ELF-1 (cell line): ENCODE results near the gene BAIAP2.

ENCODE experiments used
- DNase-seq: peaks from one replicate; pipeline ENCODE4 v3.0.0-alpha.2; 2016; ENCODE audit warnings: low read depth, low spot score

The BAIAP2 gene

DNA sequence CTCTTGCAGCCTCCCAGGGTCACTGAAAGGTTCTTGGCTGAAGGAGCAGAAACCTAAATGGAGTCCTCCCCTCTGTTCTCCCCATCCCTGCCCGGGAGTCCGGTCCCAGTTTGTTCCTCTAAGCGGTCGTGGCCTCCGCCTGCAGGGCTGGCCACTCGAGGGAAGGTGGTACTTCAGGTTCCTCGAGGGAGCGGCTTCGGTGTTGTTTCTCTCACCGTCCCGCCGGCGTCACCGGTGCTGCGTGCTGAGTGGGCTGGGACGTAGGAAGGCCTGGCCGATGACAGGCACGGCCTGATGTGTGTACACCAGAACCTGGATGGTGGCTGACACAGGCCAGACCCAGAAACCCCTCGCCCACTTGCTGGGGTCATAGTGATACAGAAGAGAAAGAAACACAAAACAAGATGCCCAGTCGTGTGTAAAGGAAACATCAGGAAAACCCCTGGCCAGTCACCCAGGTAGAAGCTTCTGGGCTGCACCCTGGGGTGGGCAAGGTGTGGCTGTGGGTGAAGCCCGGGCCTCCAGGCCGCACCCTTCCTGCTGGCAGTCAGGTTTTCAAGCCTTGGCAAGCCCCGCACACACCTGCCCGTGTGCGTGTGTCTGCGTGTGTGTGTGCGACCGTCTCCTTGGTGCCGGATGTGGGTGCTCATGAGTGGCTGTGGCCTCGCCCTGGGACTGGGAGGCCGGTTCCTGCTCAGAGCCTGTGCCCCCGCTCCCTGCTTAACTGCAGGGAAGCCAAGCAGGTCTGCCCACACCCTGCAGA, 52.0 kb downstream of the BAIAP2 start:
- no peak for DNase-seq

DNA sequence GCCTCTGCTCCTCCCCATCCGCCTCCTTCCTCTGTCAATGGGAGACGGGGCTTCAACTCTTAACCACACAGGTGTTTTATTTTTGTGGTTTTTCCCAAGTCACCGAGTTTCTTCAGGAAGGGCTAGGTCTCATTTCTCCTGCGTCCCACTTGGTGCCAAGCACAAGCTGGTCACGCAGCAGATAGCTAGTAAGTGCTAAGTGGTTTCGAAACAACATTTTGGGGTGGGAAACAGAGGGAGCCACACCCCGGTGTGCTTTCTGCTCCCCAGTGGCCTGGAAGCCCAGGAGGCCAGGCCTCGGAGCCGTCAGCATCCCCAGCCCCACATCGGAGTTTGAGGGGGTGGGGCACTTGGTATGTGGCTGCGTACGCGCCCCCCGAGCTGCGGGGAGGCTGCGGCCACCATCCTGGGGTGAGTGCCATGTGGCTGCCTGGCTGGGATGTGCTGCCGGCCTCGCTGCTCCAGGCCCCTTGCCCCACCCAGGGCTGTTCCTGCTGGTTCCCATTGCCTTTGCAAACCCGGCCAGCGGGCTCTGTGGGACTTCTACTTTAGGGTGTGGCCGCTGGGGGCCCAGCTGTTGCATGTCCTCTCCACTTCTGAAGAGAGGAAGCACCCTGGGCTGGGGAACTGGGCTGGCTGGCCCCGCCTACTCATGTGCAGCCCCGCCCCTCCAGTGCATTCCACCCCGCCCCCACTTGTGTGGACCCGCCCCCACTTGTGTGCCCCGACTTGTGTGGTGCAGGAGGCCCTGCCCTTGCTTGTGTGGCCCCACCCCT, 55.6 kb downstream of the BAIAP2 start:
- DNase-seq: peak; percentile 60

DNA sequence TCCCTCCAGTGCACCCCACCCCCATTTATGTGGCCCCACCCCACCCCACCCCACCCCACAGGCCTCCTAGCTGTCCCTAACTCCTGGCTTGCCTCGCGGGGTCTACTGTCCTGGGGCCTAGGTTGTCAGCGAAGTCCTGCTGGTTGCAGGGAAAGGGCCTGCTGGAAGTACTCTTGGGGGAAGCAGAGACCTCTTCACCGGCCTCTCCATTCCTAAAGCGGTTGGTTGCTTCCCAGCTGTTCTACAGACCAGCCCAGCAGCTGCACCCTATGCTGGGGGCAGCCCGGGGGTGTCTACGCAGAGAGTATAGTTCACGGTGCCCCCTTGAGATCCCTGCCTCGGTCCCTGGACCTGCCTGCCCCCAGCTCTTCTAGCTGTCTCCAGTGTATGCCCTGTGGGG, 56.2 kb downstream of the BAIAP2 start:
- DNase-seq: no peak

DNA sequence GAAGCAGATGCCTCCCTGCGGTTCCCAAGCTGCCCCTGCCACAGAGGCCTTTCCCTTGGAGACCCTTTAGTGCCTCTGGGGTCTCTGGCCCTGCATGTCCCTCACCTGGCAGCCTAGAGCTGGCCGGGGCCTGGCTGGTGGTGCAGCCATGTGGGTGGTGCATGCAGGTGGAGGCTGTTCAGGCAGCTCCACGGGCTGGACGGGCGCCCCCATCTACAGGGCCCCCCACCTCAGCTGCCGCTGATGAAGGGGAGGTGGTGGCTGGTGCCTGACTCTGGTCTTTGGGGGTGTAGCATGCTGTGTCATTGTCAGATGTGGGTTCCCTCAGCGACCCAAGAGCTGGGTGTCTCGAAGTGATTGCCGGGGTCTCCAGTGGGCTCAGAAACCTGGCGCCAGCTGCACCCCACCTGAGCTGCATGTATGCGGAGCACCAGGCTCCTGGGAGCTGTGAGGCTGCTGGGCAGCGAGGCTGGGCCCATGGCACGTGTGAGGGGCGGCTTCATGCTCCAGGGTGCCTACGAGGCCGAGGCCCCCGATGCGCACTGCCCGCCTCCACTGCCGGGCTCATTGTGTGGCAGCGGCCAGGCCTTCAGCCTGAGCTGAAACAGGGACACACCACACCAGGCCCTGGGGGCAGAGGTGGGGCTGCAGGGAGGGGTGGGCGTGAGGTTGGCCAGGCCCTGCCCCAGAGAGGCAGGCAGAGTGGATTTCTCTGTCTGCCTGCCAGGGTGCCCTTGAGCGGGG, 57.0 kb downstream of the BAIAP2 start:
- DNase-seq: peak; percentile 66

DNA sequence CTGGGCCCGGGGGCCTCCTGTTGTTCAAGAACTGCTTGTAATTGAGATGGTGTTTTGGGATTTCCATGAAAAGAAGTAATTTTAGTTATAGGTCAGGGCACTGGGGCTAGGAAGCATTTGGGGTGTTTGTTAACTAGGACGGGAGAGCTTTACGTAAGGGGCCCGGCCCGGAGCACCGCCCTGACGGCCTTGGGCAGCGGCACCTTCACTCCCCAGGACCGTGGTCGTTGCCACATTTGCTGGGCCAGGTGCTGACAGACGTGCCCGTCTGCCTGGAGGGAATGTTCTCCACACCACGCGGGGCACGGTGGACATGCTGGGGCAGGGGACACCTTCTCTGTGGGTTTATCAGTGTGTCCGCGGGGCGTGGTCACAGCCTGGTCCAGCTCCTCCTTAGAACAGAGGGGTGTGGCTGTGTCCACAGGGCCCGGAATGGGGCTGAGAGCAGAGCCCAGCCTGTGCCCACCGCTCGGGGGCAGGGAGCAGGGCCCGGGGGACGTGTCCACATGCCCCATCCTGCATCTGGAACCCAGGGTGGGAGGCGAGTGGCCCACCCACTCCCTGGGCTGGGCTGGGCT, 57.7 kb downstream of the BAIAP2 start:
- DNase-seq: no peak

DNA sequence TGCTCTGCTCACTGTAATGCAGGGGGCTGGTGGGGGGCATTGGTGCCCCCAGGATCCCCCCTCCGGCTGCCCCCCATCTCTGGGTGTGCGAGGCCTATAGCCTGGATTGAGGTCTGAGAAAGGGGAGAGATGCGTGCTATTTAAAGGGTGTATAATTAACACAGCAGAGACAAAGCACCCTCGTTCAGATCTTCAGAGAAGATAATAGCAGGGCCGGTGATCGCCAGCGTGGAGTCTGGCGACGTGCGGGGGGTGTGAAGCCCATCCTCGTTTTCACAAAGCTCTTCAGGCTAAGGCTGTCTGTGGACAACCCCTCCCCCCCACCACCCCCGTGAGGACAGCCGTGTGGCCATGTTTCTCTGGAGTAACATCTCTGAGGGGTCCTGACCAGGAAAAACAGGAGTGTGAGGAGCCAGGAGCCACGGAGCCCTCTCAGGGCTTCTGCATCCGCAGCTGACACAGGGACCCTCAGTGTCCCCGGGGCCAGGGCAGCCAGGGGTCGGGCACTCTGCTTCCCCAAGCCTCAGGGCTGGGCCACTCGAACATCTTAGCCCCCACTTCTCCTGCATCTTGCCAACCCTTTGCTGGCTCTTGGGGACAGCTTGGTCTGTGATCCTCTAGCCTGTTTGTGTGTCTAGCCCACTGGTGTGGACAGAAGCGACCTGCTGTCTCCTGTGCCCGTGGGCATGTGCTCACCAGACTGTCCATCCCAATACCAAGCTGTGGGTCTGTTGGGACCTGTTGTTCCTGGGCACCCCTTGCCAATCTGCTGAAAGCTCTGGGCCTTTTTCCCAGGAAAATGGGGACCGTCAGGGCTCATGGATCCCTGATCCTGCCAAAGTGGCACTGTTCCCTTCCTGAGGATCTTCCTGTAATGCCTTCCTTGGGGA, 58.9 kb downstream of the BAIAP2 start:
- DNase-seq: no peak

DNA sequence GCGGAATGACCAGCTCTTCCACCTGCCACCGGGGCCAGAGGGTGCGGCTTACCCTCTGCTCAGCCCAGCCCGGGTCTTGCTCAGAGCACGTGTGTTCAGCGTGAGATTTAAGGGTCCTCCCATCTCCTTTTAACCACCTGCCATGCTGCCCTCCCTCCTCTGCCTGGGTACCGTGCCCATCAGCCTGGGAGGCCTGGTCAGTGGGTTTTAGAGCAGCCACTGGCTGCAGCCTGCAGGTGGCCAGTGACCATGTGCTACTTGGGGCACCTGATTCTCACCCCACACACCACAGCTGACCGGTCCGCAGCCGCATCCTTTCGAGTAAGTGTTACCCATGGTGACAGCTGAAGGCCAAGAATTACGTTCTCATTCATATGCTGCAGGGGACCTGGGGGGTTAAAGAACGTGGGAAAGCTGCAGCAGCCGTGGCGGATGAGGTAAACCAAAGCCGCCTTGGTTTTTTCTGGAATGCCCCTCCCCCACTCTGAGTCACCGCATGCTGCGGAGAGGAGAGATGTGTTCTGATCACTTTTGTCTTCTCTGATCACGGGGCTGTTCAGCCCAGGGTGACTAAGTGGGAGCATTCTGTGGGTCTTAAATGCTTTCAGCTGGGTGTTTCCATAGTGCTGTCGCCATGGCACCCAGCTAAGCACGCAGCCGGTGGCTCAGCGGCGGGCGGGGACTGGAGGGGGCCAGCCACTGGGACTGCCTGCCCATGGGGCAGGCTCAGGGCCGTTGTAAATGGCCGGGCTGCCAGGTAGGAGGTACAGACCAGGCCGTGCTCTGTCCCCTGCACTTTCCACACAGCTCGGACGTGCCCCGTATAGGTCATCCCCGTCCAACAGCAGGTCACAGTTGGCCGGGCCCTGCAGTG, 59.8 kb downstream of the BAIAP2 start:
- peak; percentile 95 for DNase-seq

DNA sequence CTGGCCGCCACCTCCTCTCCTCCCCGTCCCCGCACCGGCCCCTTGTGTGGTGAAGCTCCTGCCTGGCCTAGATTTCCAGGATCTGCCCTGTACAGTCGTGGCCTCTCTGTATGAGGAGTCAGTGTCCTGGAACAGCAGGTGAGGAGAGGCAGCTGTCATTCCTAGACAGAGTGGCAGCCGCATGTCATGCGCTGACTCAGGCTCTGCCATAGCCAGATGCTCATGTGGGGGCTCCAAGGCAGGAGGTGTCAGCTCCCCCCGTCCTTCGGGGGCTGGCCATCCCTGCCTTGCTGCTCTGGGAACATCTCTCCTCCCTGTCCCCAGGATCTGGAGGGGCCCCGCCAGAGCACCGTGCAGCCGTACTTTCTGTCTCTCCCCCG, 60.4 kb downstream of the BAIAP2 start:
- no peak for DNase-seq

DNA sequence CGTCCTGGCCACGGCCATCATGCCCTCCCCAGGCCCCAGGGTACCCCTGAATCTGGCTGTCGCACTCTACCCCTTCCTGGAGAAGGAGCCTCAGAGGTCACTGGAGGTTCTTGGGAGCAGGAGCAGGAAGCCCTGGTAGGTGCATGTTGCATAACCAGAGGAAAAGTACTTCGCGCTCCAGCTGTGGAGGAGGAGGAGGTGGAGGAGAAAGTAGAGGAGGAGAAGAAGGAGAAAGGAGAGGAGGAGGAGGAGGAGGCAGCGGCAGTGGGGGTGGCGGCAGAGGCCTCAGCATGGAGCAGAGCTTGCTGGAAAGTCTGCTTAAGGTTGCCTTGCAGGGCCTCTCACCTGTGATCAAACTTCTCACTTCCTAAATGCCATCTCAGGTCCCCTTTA, 61.8 kb downstream of the BAIAP2 start:
- no peak for DNase-seq

DNA sequence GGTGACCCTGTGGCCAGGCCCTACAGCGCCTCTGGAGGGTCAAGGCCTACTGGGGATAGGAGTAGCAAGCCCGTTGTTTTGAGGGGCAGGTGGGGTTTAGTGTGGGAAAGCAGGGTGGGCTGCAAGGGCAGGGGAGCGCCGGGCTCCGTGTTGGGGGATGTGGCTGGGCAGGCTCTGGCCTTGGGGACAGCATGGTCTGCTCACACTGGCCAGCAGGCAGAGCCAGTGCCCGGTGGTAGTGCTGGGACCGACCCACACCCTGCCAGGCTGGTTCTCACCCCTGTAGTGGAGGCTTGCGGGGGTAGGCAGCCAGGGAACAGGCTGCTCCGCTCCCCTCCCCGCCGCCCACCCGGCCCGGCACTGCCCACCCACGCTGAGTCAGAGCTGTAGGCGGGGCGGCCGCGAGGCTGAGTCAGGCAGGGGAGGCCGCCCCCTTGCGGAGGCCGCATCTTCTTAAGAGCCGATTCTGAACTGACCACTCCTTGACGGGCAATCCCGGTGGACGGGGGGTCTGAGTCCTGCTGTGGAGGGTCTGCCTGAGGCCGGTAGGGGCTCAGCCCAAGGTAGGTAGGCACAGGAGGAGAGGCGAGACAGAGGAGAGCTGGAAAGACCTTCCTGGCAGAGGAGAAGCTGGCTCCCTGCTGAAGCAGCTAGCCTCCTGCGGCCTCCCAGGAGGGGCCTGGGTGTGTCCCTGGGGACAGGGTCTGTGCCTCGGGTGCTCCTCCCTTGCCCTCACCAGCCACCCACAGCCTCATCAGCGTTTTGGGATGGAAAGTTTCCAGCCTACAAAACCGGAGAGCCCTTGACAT, 62.4 kb downstream of the BAIAP2 start:
- DNase-seq: peak; percentile 83

DNA sequence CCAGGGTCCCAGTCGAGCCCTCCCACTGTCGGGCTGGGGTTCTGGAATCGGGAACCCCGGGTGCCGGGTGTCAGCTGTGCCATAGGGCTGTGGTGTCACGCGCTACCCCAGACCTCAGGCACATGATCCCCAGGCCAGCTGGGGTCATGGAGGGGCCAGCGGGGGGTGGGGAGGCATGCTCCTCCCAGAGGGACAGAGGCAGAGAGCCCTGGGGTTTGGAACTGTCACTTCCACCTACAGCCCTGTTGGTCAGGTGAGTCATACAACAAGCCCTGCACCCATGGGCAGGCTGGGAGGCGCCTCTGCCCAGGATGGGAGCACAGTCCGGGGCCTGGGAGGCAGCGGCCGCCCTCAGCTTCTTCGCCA, 63.0 kb downstream of the BAIAP2 start:
- no peak for DNase-seq

DNA sequence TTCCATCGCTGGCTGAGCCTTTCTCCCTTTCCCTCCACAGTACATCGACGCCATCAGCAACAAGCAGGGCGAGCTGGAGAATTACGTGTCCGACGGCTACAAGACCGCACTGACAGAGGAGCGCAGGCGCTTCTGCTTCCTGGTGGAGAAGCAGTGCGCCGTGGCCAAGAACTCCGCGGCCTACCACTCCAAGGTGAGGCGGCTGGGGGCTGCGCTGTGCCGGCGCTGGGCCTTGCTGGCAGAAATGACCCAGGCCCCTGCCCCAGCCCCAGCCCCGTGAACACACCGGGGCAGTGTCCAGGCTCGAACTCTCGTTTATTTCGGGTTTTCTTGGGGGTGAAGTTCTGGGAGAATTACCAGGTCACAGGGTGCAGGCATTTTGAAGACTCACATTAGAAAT, 64.9 kb downstream of the BAIAP2 start:
- no peak for DNase-seq

DNA sequence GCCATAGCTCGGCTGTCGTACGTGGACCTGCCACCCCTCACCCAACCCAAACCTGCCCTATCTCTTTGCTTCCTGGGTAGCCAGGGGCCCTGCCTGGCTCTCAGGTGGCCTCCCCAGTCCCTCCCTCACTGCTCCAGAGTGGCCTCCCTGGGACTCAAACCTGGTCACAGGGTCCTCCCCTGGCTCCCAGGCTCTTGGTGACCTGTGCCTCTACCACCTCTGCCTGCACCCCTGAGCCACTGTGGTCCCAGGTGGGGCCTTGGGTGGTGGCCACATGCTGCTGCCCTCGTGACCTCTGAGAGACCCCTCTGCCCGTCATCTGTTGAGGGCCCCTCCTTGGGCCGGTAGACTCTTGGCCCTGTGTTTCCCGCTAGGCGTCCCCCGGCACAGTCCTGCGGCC, 65.7 kb downstream of the BAIAP2 start:
- no peak for DNase-seq

DNA sequence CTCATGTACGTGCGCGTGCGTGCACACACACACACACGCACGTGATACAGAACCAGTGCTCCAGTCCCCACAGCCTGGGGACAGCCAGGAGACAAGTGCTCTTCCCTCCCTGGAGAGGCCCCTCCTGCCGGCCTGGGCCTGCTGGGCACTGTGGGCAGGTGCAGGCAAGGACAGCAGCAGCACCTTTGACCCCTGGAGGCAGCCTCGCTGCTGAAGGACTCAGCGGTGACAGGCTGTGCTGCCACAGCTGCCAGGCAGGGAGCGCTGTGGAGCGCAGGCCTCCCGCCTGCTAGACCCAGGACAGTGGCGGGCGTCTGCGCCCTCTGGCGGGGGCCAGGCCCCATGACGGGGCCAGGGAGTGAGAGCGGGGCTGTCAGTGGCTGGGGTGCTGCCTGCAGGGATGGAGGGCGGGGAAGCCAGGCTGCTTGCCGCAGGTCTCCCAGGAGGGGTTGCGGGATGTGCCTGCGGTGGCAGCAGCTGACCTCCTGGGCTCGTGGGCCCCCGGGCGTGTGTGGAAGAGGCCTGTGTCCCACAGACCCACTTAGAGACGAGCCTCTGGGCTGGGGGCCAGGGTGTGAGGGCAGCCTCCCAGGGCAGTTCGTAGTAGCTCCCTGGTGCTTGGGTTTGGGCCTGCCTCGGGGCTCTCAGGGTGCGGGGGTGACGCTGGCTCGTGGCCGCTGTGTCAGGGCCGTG, 66.8 kb downstream of the BAIAP2 start:
- peak; percentile 98 for DNase-seq

DNA sequence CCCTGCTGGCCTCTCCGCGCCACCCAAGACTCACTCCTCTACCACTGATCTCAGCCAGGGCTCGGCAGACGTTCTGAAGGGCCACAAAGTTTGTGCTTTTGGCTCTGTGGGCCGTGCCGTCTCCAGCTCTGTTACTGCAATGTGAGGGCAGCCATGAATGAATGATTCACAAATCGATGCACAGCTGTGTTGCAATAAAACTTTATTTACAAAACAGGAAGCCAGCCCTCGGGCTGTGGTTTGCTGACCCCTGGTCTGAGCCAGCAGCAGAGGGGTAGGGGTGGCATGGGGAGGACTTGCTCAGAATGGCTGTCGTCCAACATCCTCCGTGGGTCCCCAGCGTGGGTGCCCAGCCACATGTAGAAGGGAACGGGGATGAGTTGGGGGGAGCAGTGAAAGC, 67.4 kb downstream of the BAIAP2 start:
- no peak for DNase-seq

DNA sequence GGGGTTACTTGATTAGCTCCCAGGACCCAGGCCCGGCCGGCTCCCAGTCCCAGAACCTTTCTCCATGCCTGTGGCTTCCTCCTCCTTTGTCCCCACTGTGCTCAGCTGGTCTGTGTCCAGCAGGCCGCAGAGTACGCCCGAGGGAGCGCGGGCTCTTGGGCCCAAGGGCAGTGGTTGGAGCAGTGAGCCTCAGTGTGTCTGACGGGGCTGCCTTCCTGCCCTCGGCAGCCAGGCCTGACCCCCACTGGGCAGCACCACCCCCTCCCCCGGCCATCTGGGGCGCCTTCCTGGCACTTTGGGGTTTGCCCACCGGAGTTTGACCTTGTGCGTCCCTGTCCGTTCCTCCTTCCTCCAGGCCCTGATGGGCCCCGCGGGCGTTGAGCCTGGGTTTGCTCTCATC, 67.9 kb downstream of the BAIAP2 start:
- no peak for DNase-seq

DNA sequence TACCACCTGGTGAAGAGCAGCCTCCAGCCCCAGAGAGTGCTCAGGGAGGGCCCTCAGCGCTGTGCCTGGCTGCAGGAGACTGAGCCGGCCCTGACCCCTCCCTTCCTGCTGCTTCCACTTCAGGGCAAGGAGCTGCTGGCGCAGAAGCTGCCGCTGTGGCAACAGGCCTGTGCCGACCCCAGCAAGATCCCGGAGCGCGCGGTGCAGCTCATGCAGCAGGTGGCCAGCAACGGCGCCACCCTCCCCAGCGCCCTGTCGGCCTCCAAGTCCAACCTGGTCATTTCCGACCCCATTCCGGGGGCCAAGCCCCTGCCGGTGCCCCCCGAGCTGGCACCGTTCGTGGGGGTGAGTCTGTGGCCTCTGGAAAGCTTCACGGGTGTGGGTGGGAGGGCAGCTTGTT, 68.4 kb downstream of the BAIAP2 start:
- no peak for DNase-seq

DNA sequence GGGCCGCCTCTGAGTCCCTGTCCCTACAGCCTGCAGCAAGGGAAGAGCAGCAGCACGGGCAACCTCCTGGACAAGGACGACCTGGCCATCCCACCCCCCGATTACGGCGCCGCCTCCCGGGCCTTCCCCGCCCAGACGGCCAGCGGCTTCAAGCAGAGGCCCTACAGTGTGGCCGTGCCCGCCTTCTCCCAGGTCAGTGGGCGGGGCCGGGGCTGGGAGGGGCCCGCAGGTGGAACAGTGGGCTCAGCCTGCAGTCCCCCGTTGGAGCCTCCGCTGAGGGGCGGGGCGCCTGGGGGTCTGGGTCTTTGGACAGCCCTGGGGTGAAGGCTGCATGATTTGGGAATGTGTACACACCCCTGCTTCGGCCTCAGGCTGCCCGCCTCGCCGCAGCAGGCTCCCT, 71.8 kb downstream of the BAIAP2 start:
- DNase-seq: no peak

DNA sequence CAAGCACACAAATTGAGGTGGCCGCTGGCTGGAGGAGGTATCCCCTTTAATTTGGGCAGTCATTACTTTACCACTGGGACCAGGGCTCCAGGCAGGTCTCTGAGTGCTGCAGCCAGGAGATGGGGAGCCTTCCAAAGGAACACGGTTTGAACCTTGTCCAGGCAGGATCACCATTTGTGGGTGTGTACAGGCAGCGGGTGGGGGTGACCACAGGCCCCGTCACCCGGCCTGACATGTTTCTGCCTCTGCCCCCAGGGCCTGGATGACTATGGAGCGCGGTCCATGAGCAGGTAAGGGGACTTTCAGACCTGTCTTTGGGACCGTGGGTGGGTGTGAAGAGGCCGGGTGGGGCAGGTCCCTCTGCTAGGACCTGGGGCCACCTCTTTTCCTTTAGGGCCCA, 73.3 kb downstream of the BAIAP2 start:
- DNase-seq: no peak
